HCT116 (cell line): Measurements from ENCODE around the gene TMTC1. TPM values are rescaled to one million over a fixed set of nuclear protein-coding genes. Genes with fewer than 3 reads are reported as not detected.

Experiments
- ATAC-seq: fragments of 200-7000 bp; cut with Tn5 transposase; 2 replicates; pipeline ENCODE4 v1.9.1; 2020; ENCODE audit warnings: mild to moderate bottlenecking, moderate library complexity
- BruUV-seq: library from RNA; stranded (reverse); fragments of 400-500 nt; replicated peaks from 2 replicates; lab custom pipeline; 2021; lab: Mats Ljungman, UMichigan
- CTCF ChIA-PET: fragments of 300-600 bp; sonication (Branson Sonifier 250); formaldehyde crosslinking; loops from one replicate; lab custom pipeline; 2021; ENCODE audit warnings: antibody characterized with exemption; lab: Charles Lee
- POLR2A ChIA-PET: fragments of 300-600, 350-600 bp; sonication (Branson Sonifier 250); formaldehyde crosslinking; loops from one replicate; lab custom pipeline; 2021; ENCODE audit warnings: antibody characterized with exemption; lab: Charles Lee
- RAD21 ChIA-PET, 2 experiments: fragments of 300-600 bp; sonication (Branson Sonifier 250); formaldehyde crosslinking; loops; one replicate each; lab custom pipeline; 2023; ENCODE audit warnings: low total read pairs in 2 of 2; ENCODE audit not compliant: uncharacterized antibody in 2 of 2, unreplicated experiment in 2 of 2, low non-redundant PET in 1 of 2; lab: Charles Lee
- DNase-seq: peaks from one replicate; pipeline ENCODE4 v3.0.0-alpha.2; 2010; ENCODE audit warnings: low read depth, low spot score
- H2AFZ ChIP-seq: fragments of 200-600 bp; shearing (Covaris generic), sonication (generic); 2 replicates; pipeline ENCODE4 v1.6.1; 2017; ENCODE audit warnings: low read depth, mixed run types, mixed read lengths, antibody characterized with exemption, low read length; ENCODE audit not compliant: poor library complexity, severe bottlenecking
- H3K27ac ChIP-seq: 2 replicates; pipeline ENCODE4 v1.5.1; 2012; ENCODE audit warnings: low read depth, low read length
- H3K27me3 ChIP-seq: fragments of 200-600 bp; sonication (generic); 2 replicates; pipeline ENCODE4 v1.6.1; 2016; ENCODE audit warnings: mixed run types, low read length, mixed read lengths; ENCODE audit not compliant: insufficient read depth
- H3K36me3 ChIP-seq, 2 experiments: fragments of 200-500 bp in 1 of 2; fragments of 200-600 bp in 1 of 2; sonication (Bioruptor generic) in 1 of 2; sonication (generic) in 1 of 2; 2 replicates each; pipeline versions ENCODE4 v1.5.1 to v1.6.1; 2014 to 2016; ENCODE audit warnings: low read length in 2 of 2, inconsistent platforms in 1 of 2, mixed read lengths in 1 of 2, mixed run types in 1 of 2; ENCODE audit not compliant: insufficient read depth in 2 of 2, control insufficient read depth in 1 of 2
- H3K4me1 ChIP-seq, 2 experiments: fragments of 200-600 bp in 1 of 2; sonication (generic) in 1 of 2; 2 replicates each; pipeline versions ENCODE4 v1.5.1 to v1.6.1; 2012 to 2017; ENCODE audit warnings: low read length in 2 of 2, inconsistent platforms in 1 of 2, mild to moderate bottlenecking in 1 of 2, mixed read lengths in 1 of 2, mixed run types in 1 of 2, moderate library complexity in 1 of 2; ENCODE audit not compliant: insufficient read depth in 2 of 2, control insufficient read depth in 1 of 2
- H3K4me2 ChIP-seq: fragments of 200-600 bp; sonication (generic); 2 replicates; pipeline ENCODE4 v1.6.1; 2017; ENCODE audit warnings: mixed run types, low read length, mixed read lengths
- H3K4me3 ChIP-seq, 2 experiments: fragments of 200-600 bp in 1 of 2; sonication (generic) in 1 of 2; replicated peaks in 1 of 2; 2 replicates each; pipeline ENCODE4 v1.5.1; 2011 to 2016; ENCODE audit warnings: low read length in 2 of 2, control low read depth in 1 of 2, low read depth in 1 of 2, mild to moderate bottlenecking in 1 of 2, mixed read lengths in 1 of 2, mixed run types in 1 of 2
- H3K79me2 ChIP-seq: fragments of 200-600 bp; sonication (generic); 2 replicates; pipeline ENCODE4 v1.6.1; 2017; ENCODE audit warnings: mild to moderate bottlenecking, mixed run types, low read length, moderate library complexity, mixed read lengths; ENCODE audit not compliant: insufficient read depth
- H3K9ac ChIP-seq: fragments of 200-600 bp; sonication (generic); 2 replicates; pipeline ENCODE4 v1.6.1; 2016; ENCODE audit warnings: low read length, mixed read lengths
- H3K9me2 ChIP-seq: fragments of 200-600 bp; sonication (generic), shearing (Covaris generic); 2 replicates; pipeline ENCODE4 v1.6.1; 2017; ENCODE audit warnings: mixed run types, mild to moderate bottlenecking, moderate library complexity; ENCODE audit not compliant: insufficient read depth
- H3K9me3 ChIP-seq, 2 experiments: fragments of 200-500 bp in 1 of 2; fragments of 200-600 bp in 1 of 2; sonication (Bioruptor generic) in 1 of 2; sonication (generic) in 1 of 2; 2 replicates each; pipeline ENCODE4 v1.6.1; 2014 to 2017; ENCODE audit warnings: low read length in 2 of 2, mixed read lengths in 2 of 2, inconsistent platforms in 1 of 2, low read depth in 1 of 2, mild to moderate bottlenecking in 1 of 2, mixed run types in 1 of 2, moderate library complexity in 1 of 2; ENCODE audit not compliant: control insufficient read depth in 1 of 2, insufficient read depth in 1 of 2
- H4K20me1 ChIP-seq: fragments of 200-600 bp; sonication (generic), shearing (Covaris generic); 2 replicates; pipeline ENCODE4 v1.6.1; 2017; ENCODE audit warnings: mixed run types, mild to moderate bottlenecking, moderate library complexity; ENCODE audit not compliant: insufficient read depth
- ATF3 ChIP-seq: IDR thresholded peaks from 2 replicates; pipeline ENCODE4 v1.6.1; 2012
- CBX3 ChIP-seq: IDR thresholded peaks from 2 replicates; pipeline ENCODE4 v1.6.1; 2012; ENCODE audit warnings: low read depth
- CEBPB ChIP-seq: IDR thresholded peaks from 2 replicates; pipeline ENCODE4 v1.6.1; 2012; ENCODE audit warnings: low read depth
- CTCF ChIP-seq, 3 experiments: fragments of 200-600 bp in 1 of 3; sonication (generic) in 1 of 3; IDR thresholded peaks in 2 of 3; conservative IDR thresholded peaks in 1 of 3; 2 replicates each; pipeline ENCODE4 v1.5.1; 2012 to 2017; ENCODE audit warnings: low read depth in 2 of 3, low read length in 2 of 3, antibody characterized with exemption in 1 of 3, borderline replicate concordance in 1 of 3, control low read depth in 1 of 3, mild to moderate bottlenecking in 1 of 3, mixed read lengths in 1 of 3, mixed run types in 1 of 3, moderate library complexity in 1 of 3; ENCODE audit not compliant: insufficient read depth in 1 of 3
- EGR1 ChIP-seq: IDR thresholded peaks from 2 replicates; pipeline ENCODE4 v1.6.1; 2012; ENCODE audit warnings: low read depth
- ELF1 ChIP-seq: IDR thresholded peaks from 2 replicates; pipeline ENCODE4 v1.6.1; 2012; ENCODE audit warnings: low read depth, borderline replicate concordance
- EZH2 ChIP-seq: fragments of 200-600 bp; sonication (generic); IDR thresholded peaks from 2 replicates; pipeline ENCODE4 v1.6.1; 2017; ENCODE audit warnings: antibody characterized with exemption, mixed run types
- EZH2phosphoT487 ChIP-seq: fragments of 200-600 bp; IDR thresholded peaks from 2 replicates; pipeline ENCODE4 v1.6.1; 2018; ENCODE audit warnings: antibody characterized with exemption, borderline replicate concordance
- FOSL1 ChIP-seq: IDR thresholded peaks from 2 replicates; pipeline ENCODE4 v1.6.1; 2012; ENCODE audit warnings: low read depth
- JUND ChIP-seq: IDR thresholded peaks from 2 replicates; pipeline ENCODE4 v1.6.1; 2012
- POLR2AphosphoS5 ChIP-seq: IDR thresholded peaks from 2 replicates; pipeline ENCODE4 v1.6.1; 2011; ENCODE audit warnings: mild to moderate bottlenecking, low read depth, low read length, moderate library complexity
- RAD21 ChIP-seq: IDR thresholded peaks from 2 replicates; pipeline ENCODE4 v1.6.1; 2012; ENCODE audit warnings: low read depth, mild to moderate bottlenecking
- SIN3A ChIP-seq: IDR thresholded peaks from 2 replicates; pipeline ENCODE4 v1.6.1; 2012; ENCODE audit warnings: low read depth
- SP1 ChIP-seq: IDR thresholded peaks from 2 replicates; pipeline ENCODE4 v1.6.1; 2012; ENCODE audit warnings: low read depth
- TCF7L2 ChIP-seq: IDR thresholded peaks from 2 replicates; pipeline ENCODE4 v1.7.0; 2011; ENCODE audit warnings: borderline replicate concordance, inconsistent platforms; ENCODE audit not compliant: insufficient read depth, insufficient read length; ENCODE audit errors: extremely low read depth
- YY1 ChIP-seq: IDR thresholded peaks from 2 replicates; pipeline ENCODE4 v1.6.1; 2011; ENCODE audit warnings: low read length, low read depth, moderate library complexity, mild to moderate bottlenecking; ENCODE audit not compliant: insufficient replicate concordance; ENCODE audit errors: extremely low read depth
- ZNF274 ChIP-seq: fragments of 200-500 bp; sonication (Bioruptor generic); IDR thresholded peaks from 2 replicates; pipeline ENCODE4 v1.6.1; 2014; ENCODE audit warnings: mild to moderate bottlenecking, low read depth, low read length, inconsistent platforms
- intact Hi-C: fragments of 100-400 bp; cut with micrococcal nuclease; formaldehyde crosslinking; loops from 2 replicates; pipeline ENCODE4 v1.10.0; 2022
- total RNA-seq: library from RNA; stranded (reverse); gene quantifications from one replicate; pipeline ENCODE4 v1.2.1, GENCODE V29; 2021; ENCODE audit not compliant: unreplicated experiment
- TF ChIP-seq, protein P1 (sequence below): IDR thresholded peaks from 2 replicates; pipeline ENCODE4 v1.6.1; 2012
- TF ChIP-seq, protein P2 (sequence below): IDR thresholded peaks from 2 replicates; pipeline ENCODE4 v1.6.1; 2011; ENCODE audit warnings: mild to moderate bottlenecking, low read length, moderate library complexity; ENCODE audit not compliant: insufficient replicate concordance; ENCODE audit errors: extremely low read depth

TMTC1 gene
- total RNA-seq, 1 experiment from 2014 or later = 2.0 TPM

DNA sequence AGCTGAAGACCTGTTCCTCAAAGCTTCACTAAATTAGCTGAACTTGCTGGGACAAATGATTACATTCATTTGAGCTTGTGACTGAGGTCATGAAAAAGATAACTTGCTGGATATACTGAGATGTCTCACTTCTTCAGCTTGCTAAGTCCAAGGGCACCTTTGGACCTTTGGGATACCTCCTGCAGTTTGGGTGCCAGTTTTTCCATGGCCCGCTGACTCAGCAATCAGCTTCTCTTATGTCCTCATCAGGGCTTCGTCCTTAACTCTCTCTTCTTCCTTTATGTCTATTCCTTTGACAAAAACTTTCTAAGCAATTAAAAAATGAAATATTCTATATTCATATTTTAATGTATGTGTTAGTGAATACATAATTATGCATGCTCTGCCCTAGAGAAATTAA, 331.9 kb downstream of the TMTC1 start:
- H2AFZ ChIP-seq = no peak overlapping the region
- ChIA-PET POLR2A (no interaction called here), CTCF (no interaction called here), RAD21 (no interaction called here)
- DNase-seq (no peak), ATAC-seq (no peak)
- intact Hi-C loops = no loop called here
- no peaks in the 10 kb centered on the region for H3K27me3 ChIP-seq
- no peak overlapping the region for H3K9ac ChIP-seq
- BruUV-seq = no TSS peak
- H3K4me3 ChIP-seq = no peak overlapping the region
- no peaks in the 10 kb centered on the region for H3K9me2 ChIP-seq
- no peaks in the 10 kb centered on the region for H3K4me1 ChIP-seq
- H3K27ac ChIP-seq = no peak overlapping the region
- H3K4me2 ChIP-seq = no peak overlapping the region
- TF ChIP-seq POLR2AphosphoS5 (no peak), CBX3 (no peak), RAD21 (no peak), TCF7L2 (no peak), CEBPB (no peak), EZH2 (no peak), JUND (no peak), EZH2phosphoT487 (no peak), CTCF (IDR thresholded peaks at IDR 0.05 in 2 of 3, conservative IDR thresholded peaks at IDR 0.05 in 1 of 3; ENCODE audit: borderline replicate concordance in 1 of 3, insufficient read depth in 1 of 3, low read depth in 2 of 3, low read length in 2 of 3) (no peak), YY1 (no peak), ELF1 (no peak), SP1 (no peak), EGR1 (no peak), ZNF274 (no peak), SIN3A (no peak), ATF3 (no peak), FOSL1 (no peak)
- TF ChIP-seq, protein P1, sequence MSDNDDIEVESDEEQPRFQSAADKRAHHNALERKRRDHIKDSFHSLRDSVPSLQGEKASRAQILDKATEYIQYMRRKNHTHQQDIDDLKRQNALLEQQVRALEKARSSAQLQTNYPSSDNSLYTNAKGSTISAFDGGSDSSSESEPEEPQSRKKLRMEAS = no peak
- TF ChIP-seq, protein P2, sequence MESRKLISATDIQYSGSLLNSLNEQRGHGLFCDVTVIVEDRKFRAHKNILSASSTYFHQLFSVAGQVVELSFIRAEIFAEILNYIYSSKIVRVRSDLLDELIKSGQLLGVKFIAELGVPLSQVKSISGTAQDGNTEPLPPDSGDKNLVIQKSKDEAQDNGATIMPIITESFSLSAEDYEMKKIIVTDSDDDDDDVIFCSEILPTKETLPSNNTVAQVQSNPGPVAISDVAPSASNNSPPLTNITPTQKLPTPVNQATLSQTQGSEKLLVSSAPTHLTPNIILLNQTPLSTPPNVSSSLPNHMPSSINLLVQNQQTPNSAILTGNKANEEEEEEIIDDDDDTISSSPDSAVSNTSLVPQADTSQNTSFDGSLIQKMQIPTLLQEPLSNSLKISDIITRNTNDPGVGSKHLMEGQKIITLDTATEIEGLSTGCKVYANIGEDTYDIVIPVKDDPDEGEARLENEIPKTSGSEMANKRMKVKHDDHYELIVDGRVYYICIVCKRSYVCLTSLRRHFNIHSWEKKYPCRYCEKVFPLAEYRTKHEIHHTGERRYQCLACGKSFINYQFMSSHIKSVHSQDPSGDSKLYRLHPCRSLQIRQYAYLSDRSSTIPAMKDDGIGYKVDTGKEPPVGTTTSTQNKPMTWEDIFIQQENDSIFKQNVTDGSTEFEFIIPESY = no peak
- H3K9me3 ChIP-seq = no peaks in the 10 kb centered on the region
- H4K20me1 ChIP-seq = no peaks in the 10 kb centered on the region
- no peaks in the 10 kb centered on the region for H3K36me3 ChIP-seq
- H3K79me2 ChIP-seq = no peaks in the 10 kb centered on the region
